DND-41 (cell line): ENCODE results near the gene SRPK2.

Experiments
- ATAC-seq: fragments of 200-7000 bp; cut with Tn5 transposase; 3 replicates; pipeline ENCODE4 v1.9.1; 2021; ENCODE audit warnings: low read depth; ENCODE audit not compliant: insufficient read depth
- DNase-seq: peaks from one replicate; pipeline ENCODE4 v3.0.0-alpha.2; 2020
- H2AFZ ChIP-seq: 2 replicates; pipeline ENCODE4 v1.6.0; 2012; ENCODE audit warnings: low read depth, low read length
- H3K27ac ChIP-seq: 2 replicates; pipeline ENCODE4 v1.5.1; 2012; ENCODE audit warnings: low read length, inconsistent platforms
- H3K27me3 ChIP-seq: fragments of 200-600 bp; sonication (generic); 2 replicates; pipeline ENCODE4 v1.6.0; 2012; ENCODE audit warnings: low read length, mild to moderate bottlenecking, inconsistent platforms; ENCODE audit not compliant: insufficient read depth, poor library complexity
- H3K36me3 ChIP-seq: 2 replicates; pipeline ENCODE4 v1.5.1; 2012; ENCODE audit warnings: low read length, inconsistent platforms; ENCODE audit not compliant: insufficient read depth
- H3K4me1 ChIP-seq: 2 replicates; pipeline ENCODE4 v1.5.1; 2012; ENCODE audit warnings: mild to moderate bottlenecking, low read length; ENCODE audit not compliant: insufficient read depth
- H3K4me2 ChIP-seq: 2 replicates; pipeline ENCODE4 v1.6.0; 2012; ENCODE audit warnings: mild to moderate bottlenecking, moderate library complexity, low read length, inconsistent platforms; ENCODE audit not compliant: insufficient read depth
- H3K4me3 ChIP-seq, 2 experiments: fragments of 200-600 bp in 1 of 2; shearing (Covaris generic) in 1 of 2; 2 replicates each; pipeline ENCODE4 v1.5.1; 2012 to 2016; ENCODE audit warnings: inconsistent platforms in 2 of 2, low read length in 2 of 2, mild to moderate bottlenecking in 2 of 2, low read depth in 1 of 2, moderate library complexity in 1 of 2
- H3K79me2 ChIP-seq: 2 replicates; pipeline ENCODE4 v1.6.0; 2012; ENCODE audit warnings: low read length, inconsistent platforms; ENCODE audit not compliant: insufficient read depth
- H3K9ac ChIP-seq: 2 replicates; pipeline ENCODE4 v1.6.0; 2012; ENCODE audit warnings: low read depth, mild to moderate bottlenecking, inconsistent platforms, low read length, moderate library complexity
- H3K9me3 ChIP-seq: 2 replicates; pipeline ENCODE4 v1.5.1; 2012; ENCODE audit warnings: low read length, moderate library complexity, mild to moderate bottlenecking, inconsistent platforms; ENCODE audit not compliant: insufficient read depth, severe bottlenecking
- H4K20me1 ChIP-seq: 2 replicates; pipeline ENCODE4 v1.6.0; 2012; ENCODE audit warnings: low read length; ENCODE audit not compliant: insufficient read depth
- CTCF ChIP-seq: IDR thresholded peaks from 2 replicates; pipeline ENCODE4 v1.5.1; 2012; ENCODE audit warnings: borderline replicate concordance, low read length, moderate library complexity, mild to moderate bottlenecking; ENCODE audit not compliant: poor library complexity, severe bottlenecking; ENCODE audit errors: extremely low read depth
- EZH2 ChIP-seq: IDR thresholded peaks from 3 replicates; pipeline ENCODE4 v1.6.1; 2012; ENCODE audit warnings: borderline replicate concordance, low read depth, mild to moderate bottlenecking, moderate library complexity, low read length, inconsistent platforms; ENCODE audit not compliant: severe bottlenecking

Gene SRPK2

GRCh38 chr7:105178928-105179541 is 209.7 kb downstream of the SRPK2 start:
- peaks cover 99% of the 10 kb centered on the region for H3K79me2 ChIP-seq
- TF ChIP-seq CTCF (no peak), EZH2 (no peak)
- no peaks in the 10 kb centered on the region for H3K9me3 ChIP-seq
- H3K4me2 ChIP-seq: no peak overlapping the region
- H3K4me1 ChIP-seq: peaks cover 3% of the 10 kb centered on the region; the same call in 1 of the 2 replicates
- H2AFZ ChIP-seq: no peak overlapping the region
- no peak overlapping the region for H3K27ac ChIP-seq
- peaks cover 39% of the 10 kb centered on the region for H3K36me3 ChIP-seq
- peaks cover 79% of the 10 kb centered on the region for H4K20me1 ChIP-seq
- no peak overlapping the region for H3K4me3 ChIP-seq
- H3K27me3 ChIP-seq: no peaks in the 10 kb centered on the region
- no peak for DNase-seq
- ATAC-seq: no peak
- no peak overlapping the region for H3K9ac ChIP-seq

- H3K36me3 ChIP-seq: peaks cover 38% of the 10 kb centered on the region
- no peak overlapping the region for H3K9ac ChIP-seq
- TF ChIP-seq EZH2 (no peak), CTCF (no peak)
- H2AFZ ChIP-seq: no peak overlapping the region
- no peaks in the 10 kb centered on the region for H3K9me3 ChIP-seq
- H3K4me3 ChIP-seq: no peak overlapping the region
- peaks cover 99% of the 10 kb centered on the region for H3K79me2 ChIP-seq
- no peak for ATAC-seq
- H4K20me1 ChIP-seq: peaks cover 81% of the 10 kb centered on the region
- H3K4me2 ChIP-seq: no peak overlapping the region
- no peak overlapping the region for H3K27ac ChIP-seq
- DNase-seq: no peak
- peaks cover 3% of the 10 kb centered on the region; the same call in 1 of the 2 replicates for H3K4me1 ChIP-seq
- no peaks in the 10 kb centered on the region for H3K27me3 ChIP-seq
Measured at GRCh38 chr7:105178177-105178576, 210.5 kb downstream of the SRPK2 start.

- no peak overlapping the region for H3K4me3 ChIP-seq
- no peak overlapping the region for H2AFZ ChIP-seq
- H3K27ac ChIP-seq: no peak overlapping the region
- H3K4me2 ChIP-seq: no peak overlapping the region
- H3K79me2 ChIP-seq: peaks cover 99% of the 10 kb centered on the region
- peaks cover 33% of the 10 kb centered on the region for H3K36me3 ChIP-seq
- peaks cover 3% of the 10 kb centered on the region; the same call in 1 of the 2 replicates for H3K4me1 ChIP-seq
- no peaks in the 10 kb centered on the region for H3K9me3 ChIP-seq
- TF ChIP-seq EZH2 (no peak), CTCF (no peak)
- DNase-seq (no peak), ATAC-seq (no peak)
- peaks cover 85% of the 10 kb centered on the region for H4K20me1 ChIP-seq
- H3K9ac ChIP-seq: no peak overlapping the region
- H3K27me3 ChIP-seq: no peaks in the 10 kb centered on the region
Measured at GRCh38 chr7:105177026-105177425, 211.7 kb downstream of the SRPK2 start.

- no peak for DNase-seq
Measured at GRCh38 chr7:105173586-105173985, 215.1 kb downstream of the SRPK2 start.

More at GRCh38 chr7:105173586-105173985, 215.1 kb downstream of the SRPK2 start:
- peaks cover 3% of the 10 kb centered on the region; the same call in 1 of the 2 replicates for H3K4me1 ChIP-seq
- H3K27me3 ChIP-seq: no peaks in the 10 kb centered on the region
- peaks cover 36% of the 10 kb centered on the region for H3K36me3 ChIP-seq
- H3K4me3 ChIP-seq: no peak overlapping the region
- H4K20me1 ChIP-seq: peaks cover 77% of the 10 kb centered on the region
- ATAC-seq: no peak
- no peaks in the 10 kb centered on the region for H3K9me3 ChIP-seq
- H3K9ac ChIP-seq: no peak overlapping the region
- H3K4me2 ChIP-seq: no peak overlapping the region
- TF ChIP-seq CTCF: no peak
- TF ChIP-seq EZH2: no peak
- no peak overlapping the region for H2AFZ ChIP-seq
- H3K27ac ChIP-seq: no peak overlapping the region
- H3K79me2 ChIP-seq: peaks cover 98% of the 10 kb centered on the region
